Sigmoid colon (tissue), 4 donors: ENCODE measurements around the gene NXPH2.

Source experiments
- CTCF ChIP-seq, 4 experiments: fragments of 450-650 bp in 3 of 4; fragments of 200-600 bp in 1 of 4; IDR thresholded peaks; one replicate each; pipeline ENCODE4 v1.5.1; 2016 to 2019; ENCODE audit warnings: antibody characterized with exemption in 4 of 4, mild to moderate bottlenecking in 3 of 4, moderate library complexity in 2 of 4
- EP300 ChIP-seq, 4 donors: sonication (generic); formaldehyde crosslinking; IDR thresholded peaks; one replicate each; pipeline ENCODE4 v1.6.1; 2017; ENCODE audit warnings: antibody characterized with exemption in 4 of 4
- POLR2A ChIP-seq, 2 donors: fragments of 450-650 bp; IDR thresholded peaks; one replicate each; pipeline ENCODE4 v1.6.1; 2016; ENCODE audit warnings: antibody characterized with exemption in 2 of 2, mild to moderate bottlenecking in 2 of 2, moderate library complexity in 2 of 2
- POLR2AphosphoS5 ChIP-seq, 4 donors: sonication (generic); formaldehyde crosslinking; IDR thresholded peaks; one replicate each; pipeline ENCODE4 v1.6.1; 2017; ENCODE audit warnings: antibody characterized with exemption in 4 of 4

GRCh38 chr2:138771534-138771933 lies 8.7 kb downstream of the NXPH2 start:
- TF ChIP-seq POLR2A (IDR thresholded peaks at IDR 0.05) = no peak
- TF ChIP-seq POLR2AphosphoS5 (IDR thresholded peaks at IDR 0.05) = no peak
- no peak for TF ChIP-seq CTCF (IDR thresholded peaks at IDR 0.05)
- no peak for TF ChIP-seq EP300 (IDR thresholded peaks at IDR 0.05)
